Measurements from ENCODE around the gene SLC2A1.

Gene SLC2A1

GRCh38 chr1:42960566-42961311, 2.1 kb upstream of the SLC2A1 start:
- in situ Hi-C loops (cut with MboI; ENCODE audit: low sequenced_read_pairs), result no loop called here

GRCh38 chr1:42960122-42960390, 1.4 kb upstream of the SLC2A1 start:
- in situ Hi-C loops (cut with MboI; ENCODE audit: low sequenced_read_pairs), result no loop called here

GRCh38 chr1:42957880-42958487, 684 bp downstream of the SLC2A1 start:
- in situ Hi-C loops (cut with MboI; ENCODE audit: low sequenced_read_pairs), result no loop called here

- in situ Hi-C loops (cut with MboI; ENCODE audit: low sequenced_read_pairs), result no loop called here
Observed at GRCh38 chr1:42957229-42957879, 1.3 kb downstream of the SLC2A1 start.

- in situ Hi-C loops (cut with MboI; ENCODE audit: low sequenced_read_pairs), result no loop called here
Observed at GRCh38 chr1:42956739-42957138, 1.9 kb downstream of the SLC2A1 start.

- in situ Hi-C loops (cut with MboI; ENCODE audit: low sequenced_read_pairs), result no loop called here
Observed at GRCh38 chr1:42955311-42956063, 3.2 kb downstream of the SLC2A1 start.

- in situ Hi-C loops (cut with MboI; ENCODE audit: low sequenced_read_pairs), result no loop called here
Observed at GRCh38 chr1:42953182-42954180, 5.2 kb downstream of the SLC2A1 start.

GRCh38 chr1:42952303-42953001, 6.2 kb downstream of the SLC2A1 start:
- in situ Hi-C loops (cut with MboI; ENCODE audit: low sequenced_read_pairs), result no loop called here

GRCh38 chr1:42951588-42951987, 7.1 kb downstream of the SLC2A1 start:
- in situ Hi-C loops (cut with MboI; ENCODE audit: low sequenced_read_pairs), result no loop called here

- in situ Hi-C loops (cut with MboI; ENCODE audit: low sequenced_read_pairs), result no loop called here
Observed at GRCh38 chr1:42950116-42950481, 8.6 kb downstream of the SLC2A1 start.

GRCh38 chr1:42949312-42950115, 9.2 kb downstream of the SLC2A1 start:
- in situ Hi-C loops (cut with MboI; ENCODE audit: low sequenced_read_pairs), result no loop called here

GRCh38 chr1:42947965-42948732, 10.5 kb downstream of the SLC2A1 start:
- in situ Hi-C loops (cut with MboI; ENCODE audit: low sequenced_read_pairs), result no loop called here

- in situ Hi-C loops (cut with MboI; ENCODE audit: low sequenced_read_pairs), result no loop called here
Observed at GRCh38 chr1:42947117-42947516, 11.6 kb downstream of the SLC2A1 start.

- in situ Hi-C loops (cut with MboI; ENCODE audit: low sequenced_read_pairs), result no loop called here
Observed at GRCh38 chr1:42946120-42946898, 12.4 kb downstream of the SLC2A1 start.

- in situ Hi-C loops (cut with MboI; ENCODE audit: low sequenced_read_pairs), result no loop called here
Observed at GRCh38 chr1:42945164-42945563, 13.5 kb downstream of the SLC2A1 start.

- in situ Hi-C loops (cut with MboI; ENCODE audit: low sequenced_read_pairs), result no loop called here
Observed at GRCh38 chr1:42944246-42944928, 14.3 kb downstream of the SLC2A1 start.

- in situ Hi-C loops (cut with MboI; ENCODE audit: low sequenced_read_pairs), result no loop called here
Observed at GRCh38 chr1:42943728-42944127, 14.9 kb downstream of the SLC2A1 start.

Measured in HL-60/S4 treated with retinoic acid at 250 ng/mL for 4 days and 3 days (cell line).